Stomach smooth muscle (tissue), 2 donors: ENCODE measurements around the gene ELMO3.

Source experiments
- H3K27ac ChIP-seq: one replicate; pipeline ENCODE4 v1.7.0; 2013; ENCODE audit warnings: mild to moderate bottlenecking, low read length, inconsistent platforms
- H3K27me3 ChIP-seq, 2 donors: one replicate each; pipeline ENCODE4 v1.7.0; 2013; ENCODE audit warnings: low read length in 2 of 2; ENCODE audit not compliant: insufficient read depth in 2 of 2, control insufficient read depth in 1 of 2
- H3K36me3 ChIP-seq, 2 donors: one replicate each; pipeline ENCODE4 v1.7.0; 2013; ENCODE audit warnings: low read length in 2 of 2; ENCODE audit not compliant: control insufficient read depth in 2 of 2, insufficient read depth in 2 of 2
- H3K4me1 ChIP-seq: one replicate; pipeline ENCODE4 v1.7.0; 2013; ENCODE audit warnings: low read length; ENCODE audit not compliant: control insufficient read depth, insufficient read depth
- H3K4me3 ChIP-seq, 2 donors: one replicate each; pipeline ENCODE4 v1.7.0; 2013; ENCODE audit warnings: low read length in 2 of 2
- H3K9ac ChIP-seq, 2 donors: one replicate each; pipeline ENCODE4 v1.7.0; 2013; ENCODE audit warnings: low read length in 2 of 2, mild to moderate bottlenecking in 1 of 2
- H3K9me3 ChIP-seq, 2 donors: one replicate each; pipeline ENCODE4 v1.7.0; 2013; ENCODE audit warnings: low read length in 2 of 2; ENCODE audit not compliant: control insufficient read depth in 2 of 2
- donor health status: healthy.
- donor health status: Pancreatic carcinoma.

ELMO3 gene

GRCh38 chr16:67235816-67236562 lies 37.1 kb downstream of the ELMO3 start:
- H3K36me3 ChIP-seq = peaks cover 9 to 40% of the 10 kb centered on the region in 2 donors
- H3K9me3 ChIP-seq = no peaks in the 10 kb centered on the region
- no peaks in the 10 kb centered on the region for H3K27me3 ChIP-seq
- no peak overlapping the region for H3K4me3 ChIP-seq
- no peak overlapping the region for H3K9ac ChIP-seq
- H3K4me1 ChIP-seq = peaks cover 4% of the 10 kb centered on the region
- H3K27ac ChIP-seq = no peak overlapping the region

- Histone ChIP-seq H3K9ac (no peak overlapping the region), H3K4me1 (peaks cover 8% of the 10 kb centered on the region), H3K27ac (no peak overlapping the region), H3K4me3 (no peak overlapping the region), H3K27me3 (no peaks in the 10 kb centered on the region), H3K9me3 (no peaks in the 10 kb centered on the region), H3K36me3 (peaks cover 9 to 32% of the 10 kb centered on the region in 2 donors)
Measured at GRCh38 chr16:67236563-67237395, 37.8 kb downstream of the ELMO3 start.

- Histone ChIP-seq H3K9me3 (no peaks in the 10 kb centered on the region), H3K4me3 (no peak overlapping the region), H3K27ac (no peak overlapping the region), H3K36me3 (peaks cover 9 to 29% of the 10 kb centered on the region in 2 donors), H3K9ac (no peak overlapping the region), H3K27me3 (no peaks in the 10 kb centered on the region), H3K4me1 (peaks cover 8% of the 10 kb centered on the region)
Measured at GRCh38 chr16:67237396-67238277, 38.7 kb downstream of the ELMO3 start.

- Histone ChIP-seq H3K27me3 (no peaks in the 10 kb centered on the region), H3K27ac (no peak overlapping the region), H3K4me3 (no peak overlapping the region), H3K4me1 (peaks cover 8% of the 10 kb centered on the region), H3K36me3 (peaks cover 9 to 29% of the 10 kb centered on the region in 2 donors), H3K9ac (no peak overlapping the region), H3K9me3 (no peaks in the 10 kb centered on the region)
Measured at GRCh38 chr16:67238278-67238575, 39.3 kb downstream of the ELMO3 start.

- H3K9me3 ChIP-seq = no peaks in the 10 kb centered on the region
- H3K36me3 ChIP-seq = peaks cover 9 to 29% of the 10 kb centered on the region in 2 donors
- no peak overlapping the region for H3K9ac ChIP-seq
- no peak overlapping the region for H3K27ac ChIP-seq
- no peaks in the 10 kb centered on the region for H3K27me3 ChIP-seq
- no peak overlapping the region for H3K4me3 ChIP-seq
- H3K4me1 ChIP-seq = peaks cover 12% of the 10 kb centered on the region
Measured at GRCh38 chr16:67238806-67239470, 40.0 kb downstream of the ELMO3 start.

GRCh38 chr16:67240506-67240905 lies 41.6 kb downstream of the ELMO3 start:
- no peaks in the 10 kb centered on the region for H3K27me3 ChIP-seq
- H3K4me1 ChIP-seq = peaks cover 22% of the 10 kb centered on the region
- no peak overlapping the region for H3K27ac ChIP-seq
- H3K4me3 ChIP-seq = no peak overlapping the region
- H3K9me3 ChIP-seq = no peaks in the 10 kb centered on the region
- no peak overlapping the region for H3K9ac ChIP-seq
- H3K36me3 ChIP-seq = peaks cover 9 to 29% of the 10 kb centered on the region in 2 donors

- Histone ChIP-seq H3K9ac (peak overlapping the region; percentile 14 to 21), H3K27ac (peak overlapping the region; percentile 24), H3K27me3 (no peaks in the 10 kb centered on the region), H3K9me3 (no peaks in the 10 kb centered on the region), H3K4me3 (no peak overlapping the region), H3K4me1 (peaks cover 30% of the 10 kb centered on the region), H3K36me3 (peaks cover 3 to 22% of the 10 kb centered on the region in 2 donors)
Measured at GRCh38 chr16:67241008-67241900, 42.3 kb downstream of the ELMO3 start.

GRCh38 chr16:67242138-67242730 lies 43.3 kb downstream of the ELMO3 start:
- H3K27me3 ChIP-seq = no peaks in the 10 kb centered on the region
- no peaks in the 10 kb centered on the region for H3K9me3 ChIP-seq
- no peak overlapping the region for H3K4me3 ChIP-seq
- H3K36me3 ChIP-seq = peaks cover 0 to 15% of the 10 kb centered on the region in 2 donors
- no peak overlapping the region for H3K27ac ChIP-seq
- H3K4me1 ChIP-seq = peaks cover 36% of the 10 kb centered on the region
- H3K9ac ChIP-seq = no peak overlapping the region

GRCh38 chr16:67243481-67243880 lies 44.5 kb downstream of the ELMO3 start:
- Histone ChIP-seq H3K4me1 (peaks cover 47% of the 10 kb centered on the region), H3K27ac (peak overlapping the region; percentile 37), H3K4me3 (no peak overlapping the region)

More at GRCh38 chr16:67243481-67243880, 44.5 kb downstream of the ELMO3 start:
- Histone ChIP-seq H3K9me3 (no peaks in the 10 kb centered on the region), H3K36me3 (peaks cover 0 to 7% of the 10 kb centered on the region in 2 donors), H3K27me3 (peaks cover 0 to 4% of the 10 kb centered on the region in 2 donors), H3K9ac (no peak overlapping the region)
